22Rv1 (cell line): Measurements from ENCODE around the gene GDI1.

Experiments used
- ZFX ChIP-seq: fragments of 450-650 bp; IDR thresholded peaks from 2 replicates; pipeline ENCODE4 v1.6.1; 2017; ENCODE audit warnings: antibody characterized with exemption, borderline replicate concordance
- TF ChIP-seq, protein P1 (sequence below): fragments of 450-650 bp; IDR thresholded peaks from 2 replicates; pipeline ENCODE4 v1.5.1; 2017; ENCODE audit warnings: mild to moderate bottlenecking

- TF ChIP-seq, protein P1, sequence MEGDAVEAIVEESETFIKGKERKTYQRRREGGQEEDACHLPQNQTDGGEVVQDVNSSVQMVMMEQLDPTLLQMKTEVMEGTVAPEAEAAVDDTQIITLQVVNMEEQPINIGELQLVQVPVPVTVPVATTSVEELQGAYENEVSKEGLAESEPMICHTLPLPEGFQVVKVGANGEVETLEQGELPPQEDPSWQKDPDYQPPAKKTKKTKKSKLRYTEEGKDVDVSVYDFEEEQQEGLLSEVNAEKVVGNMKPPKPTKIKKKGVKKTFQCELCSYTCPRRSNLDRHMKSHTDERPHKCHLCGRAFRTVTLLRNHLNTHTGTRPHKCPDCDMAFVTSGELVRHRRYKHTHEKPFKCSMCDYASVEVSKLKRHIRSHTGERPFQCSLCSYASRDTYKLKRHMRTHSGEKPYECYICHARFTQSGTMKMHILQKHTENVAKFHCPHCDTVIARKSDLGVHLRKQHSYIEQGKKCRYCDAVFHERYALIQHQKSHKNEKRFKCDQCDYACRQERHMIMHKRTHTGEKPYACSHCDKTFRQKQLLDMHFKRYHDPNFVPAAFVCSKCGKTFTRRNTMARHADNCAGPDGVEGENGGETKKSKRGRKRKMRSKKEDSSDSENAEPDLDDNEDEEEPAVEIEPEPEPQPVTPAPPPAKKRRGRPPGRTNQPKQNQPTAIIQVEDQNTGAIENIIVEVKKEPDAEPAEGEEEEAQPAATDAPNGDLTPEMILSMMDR: no peak
- TF ChIP-seq ZFX: no peak
Measured at GRCh38 chrX:154396973-154397887, 39.7 kb upstream of the GDI1 start.
